Common myeloid progenitor, CD34-positive (primary cell): ENCODE results near the gene DRD3.
A peak's percentile ranks its signal among the peaks of the same experiment; 100 is the strongest.

Source experiments
- CTCF ChIA-PET: fragments of 350-600 bp; sonication (Branson Sonifier 250); formaldehyde crosslinking; loops from one replicate; lab custom pipeline; 2021; ENCODE audit warnings: antibody characterized with exemption; lab: Charles Lee
- POLR2A ChIA-PET: fragments of 350-600 bp; sonication (Branson Sonifier 250); formaldehyde crosslinking; loops from one replicate; lab custom pipeline; 2021; ENCODE audit warnings: antibody characterized with exemption; lab: Charles Lee
- DNase-seq, 3 donors: peaks; one replicate each; pipeline versions ENCODE4 v3.0.0 to v3.0.0-alpha.2; 2013
- H3K27ac ChIP-seq, 2 experiments: 1 replicate in 1 of 2; 2 replicates in 1 of 2; pipeline ENCODE4 v1.7.0; 2013; ENCODE audit warnings: inconsistent platforms in 2 of 2, low read length in 2 of 2, mild to moderate bottlenecking in 2 of 2, low read depth in 1 of 2, moderate library complexity in 1 of 2; ENCODE audit not compliant: severe bottlenecking in 2 of 2, insufficient read depth in 1 of 2, poor library complexity in 1 of 2
- H3K27me3 ChIP-seq, 5 experiments: replicated peaks in 2 of 5; 1 replicate in 3 of 5; 2 replicates in 2 of 5; pipeline versions ENCODE4 v1.6.1 to v1.7.0; 2013; ENCODE audit warnings: low read length in 4 of 5, mild to moderate bottlenecking in 2 of 5, moderate library complexity in 2 of 5, inconsistent platforms in 1 of 5; ENCODE audit not compliant: insufficient read depth in 5 of 5, control insufficient read depth in 4 of 5
- H3K36me3 ChIP-seq, 4 experiments: 1 replicate in 2 of 4; 2 replicates in 2 of 4; pipeline versions ENCODE4 v1.6.1 to v1.7.0; 2013; ENCODE audit warnings: low read length in 3 of 4, control low read depth in 1 of 4, mild to moderate bottlenecking in 1 of 4; ENCODE audit not compliant: control insufficient read depth in 4 of 4, insufficient read depth in 4 of 4
- H3K4me1 ChIP-seq, 4 experiments: 1 replicate in 3 of 4; 2 replicates in 1 of 4; pipeline versions ENCODE4 v1.6.1 to v1.7.1; 2013; ENCODE audit warnings: low read length in 3 of 4, mild to moderate bottlenecking in 3 of 4, control low read depth in 1 of 4, inconsistent platforms in 1 of 4, moderate library complexity in 1 of 4; ENCODE audit not compliant: control insufficient read depth in 4 of 4, insufficient read depth in 4 of 4; ENCODE audit errors: control extremely low read depth in 1 of 4
- H3K4me3 ChIP-seq, 7 experiments: 1 replicate in 4 of 7; 2 replicates in 3 of 7; pipeline versions ENCODE4 v1.5.1 to v1.7.0; 2013; ENCODE audit warnings: mild to moderate bottlenecking in 7 of 7, low read length in 6 of 7, moderate library complexity in 6 of 7, inconsistent platforms in 2 of 7, low read depth in 2 of 7, control low read depth in 1 of 7; ENCODE audit not compliant: insufficient read depth in 4 of 7, control insufficient read depth in 1 of 7; ENCODE audit errors: extremely low read depth in 1 of 7
- H3K9me3 ChIP-seq, 5 experiments: 1 replicate in 4 of 5; 2 replicates in 1 of 5; pipeline versions ENCODE4 v1.6.1 to v1.7.1; 2013; ENCODE audit warnings: low read length in 4 of 5, mild to moderate bottlenecking in 2 of 5, inconsistent platforms in 1 of 5, low read depth in 1 of 5, moderate library complexity in 1 of 5; ENCODE audit not compliant: control insufficient read depth in 4 of 5, insufficient read depth in 2 of 5; ENCODE audit errors: control extremely low read depth in 1 of 5
- WGBS: methylation state at CpG from one replicate; pipeline ENCODE4 v1.1.5; 2013; ENCODE audit not compliant: insufficient coverage; 5-methylcytosine and 5-hydroxymethylcytosine counted together

DRD3 gene

GRCh38 chr3:114168150-114168549 lies 10.7 kb downstream of the DRD3 start:
- CTCF ChIA-PET = interaction anchor here (1.2 to 1.4 kb wide), 2 partner anchors 10 to 18 kb away, joined by 4 to 5 read pairs; no protein-coding TSS in a partner anchor
- Histone ChIP-seq H3K9me3 (no peaks in the 10 kb centered on the region), H3K27ac (no peak overlapping the region), H3K27me3 (peaks cover 0 to 3% (median 0%) of the 10 kb centered on the region in 5 experiments), H3K4me3 (no peak overlapping the region), H3K4me1 (no peaks in the 10 kb centered on the region), H3K36me3 (no peaks in the 10 kb centered on the region)
- WGBS = 69% methylated on average over 2 of the region's 2 CpGs
- POLR2A ChIA-PET = no interaction called here
- DNase-seq = no peak

DNA sequence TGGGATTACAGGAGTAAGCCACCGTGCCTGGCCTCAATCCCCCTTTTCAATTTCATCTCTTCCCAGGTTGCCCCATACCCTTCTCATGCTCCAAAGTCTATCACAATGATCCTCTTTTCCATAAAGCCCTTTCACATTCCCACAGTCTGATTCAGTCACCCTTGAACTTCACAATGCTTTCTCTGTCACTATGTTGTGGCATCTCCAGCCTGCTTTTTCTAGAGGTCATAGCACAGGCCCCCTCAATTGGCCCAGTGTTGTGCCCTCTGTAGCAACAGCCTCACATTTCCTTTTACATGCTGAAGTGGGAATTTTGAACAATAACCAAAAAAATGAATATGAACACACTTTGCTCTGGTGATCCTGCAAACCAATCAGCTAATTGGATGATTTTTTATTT lies 21.5 kb downstream of the DRD3 start:
- H3K4me1 ChIP-seq = peaks cover 0 to 6% (median 5%) of the 10 kb centered on the region in 4 experiments
- H3K9me3 ChIP-seq = no peaks in the 10 kb centered on the region
- WGBS = 89% methylated on average over 1 of the region's 1 CpG
- no peak for DNase-seq
- H3K27ac ChIP-seq = no peak overlapping the region
- H3K4me3 ChIP-seq = no peak overlapping the region
- H3K36me3 ChIP-seq = no peaks in the 10 kb centered on the region
- peaks cover 2 to 9% (median 5%) of the 10 kb centered on the region in 5 experiments for H3K27me3 ChIP-seq
- POLR2A ChIA-PET = no interaction called here
- CTCF ChIA-PET = interaction anchor here (1.2 kb wide), 1 partner anchor 11 kb away, joined by 5 read pairs; no protein-coding TSS in a partner anchor

DNA sequence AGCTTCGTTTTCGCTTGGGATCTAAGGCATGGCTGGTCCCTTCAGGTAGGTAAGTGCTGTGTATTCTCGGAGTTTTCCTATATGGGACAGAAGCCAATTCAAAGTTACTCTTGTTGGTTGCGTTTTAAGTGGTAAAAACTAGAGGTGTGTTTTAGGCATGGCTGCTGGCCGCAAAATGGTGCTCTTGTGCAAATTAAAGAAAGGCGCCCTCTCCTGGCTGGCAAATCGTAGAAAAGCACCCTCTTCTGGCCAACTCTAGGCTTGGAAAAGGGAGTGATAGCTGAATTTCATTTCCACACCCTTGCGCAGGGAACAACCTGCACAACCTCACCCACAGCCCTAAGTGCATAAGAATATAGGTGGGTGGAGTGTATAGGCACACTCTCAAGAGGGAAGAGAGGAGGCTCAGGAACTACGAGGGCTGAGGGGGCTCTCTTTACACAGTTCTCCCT lies 23.5 kb downstream of the DRD3 start:
- no peak overlapping the region for H3K27ac ChIP-seq
- peak; percentile 43 to 56 (median 56) for DNase-seq
- no peaks in the 10 kb centered on the region for H3K36me3 ChIP-seq
- 89% methylated on average over 7 of the region's 9 CpGs for WGBS
- POLR2A ChIA-PET = no interaction called here
- H3K27me3 ChIP-seq = peaks cover 0 to 9% (median 2%) of the 10 kb centered on the region in 5 experiments
- no peak overlapping the region for H3K4me3 ChIP-seq
- H3K9me3 ChIP-seq = no peaks in the 10 kb centered on the region
- peaks cover 0 to 15% (median 15%) of the 10 kb centered on the region in 4 experiments for H3K4me1 ChIP-seq
- CTCF ChIA-PET = interaction anchor here (0.7 to 1.6 kb wide), 9 partner anchors 12 to 424 kb away, joined by 3 to 4 read pairs (median 3); no protein-coding TSS in a partner anchor

GRCh38 chr3:114154321-114154821 lies 24.5 kb downstream of the DRD3 start:
- WGBS = 86% methylated on average over 6 of the region's 6 CpGs
- H3K4me1 ChIP-seq = peaks cover 0 to 15% (median 15%) of the 10 kb centered on the region in 4 experiments
- POLR2A ChIA-PET = no interaction called here

DNA sequence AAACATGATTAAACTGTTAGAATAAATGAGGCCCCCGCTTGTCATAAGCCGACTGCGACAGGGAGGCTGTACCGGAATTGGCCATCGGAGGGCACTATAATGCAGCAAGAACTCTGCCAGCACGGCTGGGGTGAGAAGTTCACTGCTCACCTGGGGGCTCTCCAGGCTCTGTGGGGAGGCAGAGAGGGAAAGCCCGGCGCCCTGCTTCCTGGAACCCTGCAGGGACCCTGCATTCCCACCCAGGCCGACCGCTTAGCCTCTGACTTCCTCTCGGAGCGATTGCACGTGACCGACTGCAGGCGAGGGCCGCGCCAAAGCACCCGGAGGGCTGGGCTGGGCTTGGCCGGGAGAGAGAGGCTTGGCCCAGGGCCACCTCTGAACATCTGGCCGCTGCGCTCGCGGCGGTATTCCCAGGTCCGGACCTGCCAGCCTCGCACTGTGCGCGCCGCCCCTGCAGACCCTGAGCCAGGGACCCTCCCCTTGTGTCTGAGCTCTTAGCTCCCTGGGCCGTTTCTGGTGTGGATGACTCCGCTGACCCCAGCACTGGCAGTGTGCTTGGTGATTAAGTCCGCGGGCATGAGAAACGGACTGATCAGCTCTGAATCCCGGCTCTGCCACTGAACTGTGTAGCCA lies 26.2 kb downstream of the DRD3 start:
- WGBS = under 1% methylated on average over 28 of the region's 35 CpGs
- POLR2A ChIA-PET = no interaction called here
- H3K27ac ChIP-seq = no peak overlapping the region

More at GRCh38 chr3:114154321-114154821, 24.5 kb downstream of the DRD3 start:
- no peaks in the 10 kb centered on the region for H3K9me3 ChIP-seq
- no peak for DNase-seq
- H3K4me3 ChIP-seq = no peak overlapping the region
- CTCF ChIA-PET = interaction anchor here (0.7 to 1.6 kb wide), 6 partner anchors 11 to 418 kb away, joined by 3 to 4 read pairs (median 3); no protein-coding TSS in a partner anchor
- peaks cover 0 to 5% (median 0%) of the 10 kb centered on the region in 5 experiments for H3K27me3 ChIP-seq
- no peaks in the 10 kb centered on the region for H3K36me3 ChIP-seq
- no peak overlapping the region for H3K27ac ChIP-seq

DNA sequence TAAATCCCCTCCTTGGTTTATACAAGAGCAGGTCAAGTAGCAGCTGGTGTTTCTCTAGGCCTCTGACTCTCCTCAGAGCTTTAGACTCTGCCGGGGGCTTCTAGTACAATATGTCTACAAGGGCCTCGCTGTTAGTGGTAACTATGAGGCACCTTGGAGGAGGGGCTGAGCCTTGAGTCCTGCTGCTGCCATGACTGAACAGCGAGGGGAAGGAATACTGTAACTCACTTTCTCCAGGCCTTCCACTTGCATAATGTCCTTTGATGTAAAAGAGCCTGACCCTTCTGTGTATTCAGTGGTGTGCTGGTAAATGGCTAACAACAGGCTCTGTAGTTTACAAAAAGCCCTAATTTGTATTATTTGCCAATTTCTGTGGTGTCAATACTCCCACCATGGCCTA lies 27.8 kb downstream of the DRD3 start:
- no CpG with 5 or more reads among the region's 3 CpGs for WGBS
- Histone ChIP-seq H3K4me1 (peaks cover 0 to 15% (median 15%) of the 10 kb centered on the region in 4 experiments), H3K9me3 (no peaks in the 10 kb centered on the region), H3K27ac (no peak overlapping the region), H3K36me3 (no peaks in the 10 kb centered on the region), H3K27me3 (no peaks in the 10 kb centered on the region), H3K4me3 (no peak overlapping the region)
- ChIA-PET CTCF (interaction anchor here (1.3 to 1.7 kb wide), 3 partner anchors 9 to 415 kb away, joined by 4 to 5 read pairs (median 4); no protein-coding TSS in a partner anchor), POLR2A (no interaction called here)
- no peak for DNase-seq

More for the DNA sequence above, 26.2 kb downstream of the DRD3 start:
- Histone ChIP-seq H3K4me1 (peaks cover 0 to 15% (median 15%) of the 10 kb centered on the region in 4 experiments), H3K4me3 (peak overlapping the region; percentile 9 to 70 (median 60)), H3K27me3 (no peaks in the 10 kb centered on the region), H3K9me3 (no peaks in the 10 kb centered on the region), H3K36me3 (no peaks in the 10 kb centered on the region)
- DNase-seq = peak; percentile 67 to 86 (median 85)
- CTCF ChIA-PET = interaction anchor here (1.3 to 1.7 kb wide), 3 partner anchors 8 to 147 kb away, joined by 3 to 4 read pairs (median 3); no protein-coding TSS in a partner anchor

GRCh38 chr3:114147251-114147650 lies 31.6 kb downstream of the DRD3 start:
- DNase-seq = no peak
- no peaks in the 10 kb centered on the region for H3K27me3 ChIP-seq
- no peaks in the 10 kb centered on the region for H3K9me3 ChIP-seq
- H3K27ac ChIP-seq = no peak overlapping the region
- WGBS = 94% methylated on average over 5 of the region's 9 CpGs
- CTCF ChIA-PET = no interaction called here
- H3K4me3 ChIP-seq = no peak overlapping the region
- POLR2A ChIA-PET = no interaction called here
- no peaks in the 10 kb centered on the region for H3K36me3 ChIP-seq
- peaks cover 0 to 9% (median 9%) of the 10 kb centered on the region in 4 experiments for H3K4me1 ChIP-seq
